Stimulated activated naive CD4-positive, alpha-beta T cell treated with Interleukin-2 at 50 U/mL for 16 hours (primary cell): ENCODE measurements around the gene SESN1.

Experiments
- DNase-seq: peaks from one replicate; lab custom pipeline; 2025; lab: John Stamatoyannopoulos, UW

SESN1 gene

DNA sequence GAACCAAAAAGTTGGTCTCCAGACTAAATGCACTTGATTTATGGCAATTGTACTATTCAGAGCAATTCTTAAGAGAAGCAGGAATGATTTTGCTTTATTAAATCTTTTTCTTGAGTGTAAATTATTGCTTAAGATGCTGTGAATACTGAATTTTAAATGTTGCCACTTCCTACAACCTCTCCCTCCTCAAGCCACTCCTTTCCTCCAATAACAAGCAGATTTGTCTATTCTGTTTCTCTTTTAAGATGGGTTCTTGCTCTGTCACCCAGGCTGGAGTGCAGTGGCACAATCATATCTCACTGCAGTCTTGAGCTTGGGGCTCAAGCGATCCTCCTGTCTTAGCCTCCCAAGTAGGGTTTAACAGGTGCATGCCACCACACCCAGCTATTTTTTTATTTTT lies 65.3 kb downstream of the SESN1 start:
- DNase-seq = no peak

DNA sequence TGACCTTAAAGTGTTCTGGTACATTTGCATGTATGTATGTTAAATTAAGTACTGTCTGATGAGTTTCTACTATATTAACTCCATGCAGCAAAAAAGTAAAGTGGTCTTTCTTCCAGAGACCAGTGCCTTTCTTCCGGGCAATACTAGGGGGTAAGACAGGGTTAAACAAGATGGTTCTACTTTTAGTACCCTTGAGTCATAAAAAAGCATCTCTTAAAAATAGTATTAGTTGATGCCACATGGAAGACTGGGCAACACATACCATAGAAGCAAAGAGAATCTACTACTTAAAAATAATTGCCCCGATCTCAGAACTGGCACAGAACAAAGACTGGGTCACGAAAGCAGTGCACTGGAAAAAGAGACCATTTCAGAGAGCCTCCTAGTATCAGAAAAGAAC lies 66.2 kb downstream of the SESN1 start:
- no peak for DNase-seq

DNA sequence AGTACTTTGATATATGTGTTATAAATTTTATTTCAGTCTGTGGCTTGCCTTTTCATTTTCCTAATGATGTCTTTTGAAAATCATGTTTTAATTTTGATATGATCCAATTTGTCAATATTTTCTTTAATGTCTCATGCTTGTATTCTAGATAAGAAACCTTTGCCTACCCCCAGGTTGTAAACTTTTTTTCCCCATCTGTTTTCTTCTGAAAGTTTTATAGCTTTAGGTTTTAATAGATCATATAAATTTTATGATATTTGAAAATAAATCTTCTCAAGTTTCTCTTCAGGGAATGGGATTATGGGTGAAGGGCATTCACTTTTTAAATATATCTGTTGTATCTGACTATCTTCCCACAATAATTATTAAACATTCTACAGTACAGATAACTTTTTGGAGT lies 66.7 kb downstream of the SESN1 start:
- no peak for DNase-seq

DNA sequence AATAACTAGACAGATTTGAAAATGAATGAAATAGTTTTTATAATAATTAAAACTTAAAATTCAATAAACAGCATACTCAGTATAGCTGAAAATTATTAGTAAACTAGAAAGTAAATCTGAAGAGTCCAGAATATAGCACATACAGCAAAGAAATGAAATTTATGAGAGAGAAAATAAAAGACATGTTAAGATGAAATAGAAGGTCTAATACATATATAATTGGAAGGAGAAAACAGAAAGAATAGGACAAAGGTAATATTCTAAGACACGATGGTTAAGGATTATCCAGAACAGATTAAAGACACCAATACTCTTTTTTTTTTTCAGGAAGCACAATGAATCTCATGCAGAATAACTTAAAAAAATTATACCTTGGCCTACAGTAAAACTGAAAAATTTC lies 69.0 kb downstream of the SESN1 start:
- no peak for DNase-seq

DNA sequence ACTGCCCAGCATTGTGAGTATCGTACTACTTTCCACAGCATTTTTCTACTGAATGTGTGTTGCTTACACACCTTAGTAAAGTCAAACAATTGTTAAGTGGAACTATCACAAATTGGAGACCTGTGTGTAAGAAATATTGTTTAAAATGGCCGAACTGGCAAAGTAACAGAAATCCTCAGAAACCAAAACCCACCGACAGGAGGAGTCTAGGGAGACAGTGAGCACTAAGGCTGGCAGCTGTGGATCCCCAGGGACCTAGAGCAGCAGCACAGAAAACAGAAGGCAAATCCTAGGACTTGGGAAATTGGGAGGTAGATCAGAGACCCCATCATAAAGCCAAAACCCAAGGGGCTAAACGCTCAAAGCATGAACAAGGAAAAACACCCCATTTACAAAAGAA lies 69.9 kb downstream of the SESN1 start:
- DNase-seq = no peak

DNA sequence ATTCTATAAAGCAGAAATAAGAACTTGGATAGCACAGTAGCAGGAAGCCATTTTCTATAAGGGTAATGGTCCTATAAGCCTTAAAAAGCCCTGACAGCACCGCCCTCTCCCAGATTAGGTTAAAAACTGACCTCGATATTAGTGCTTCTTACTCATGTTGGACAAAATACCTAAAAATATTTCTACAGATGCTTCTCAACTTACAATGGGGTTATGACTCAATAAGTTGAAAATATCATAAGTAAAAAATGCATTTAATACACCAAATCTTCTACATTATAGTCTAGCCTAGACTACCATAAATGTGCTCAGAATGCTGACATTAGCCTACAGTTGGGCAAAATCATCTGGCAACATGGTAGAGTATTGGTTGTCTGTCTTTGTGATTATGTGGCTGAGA lies 70.3 kb downstream of the SESN1 start:
- DNase-seq = no peak

DNA sequence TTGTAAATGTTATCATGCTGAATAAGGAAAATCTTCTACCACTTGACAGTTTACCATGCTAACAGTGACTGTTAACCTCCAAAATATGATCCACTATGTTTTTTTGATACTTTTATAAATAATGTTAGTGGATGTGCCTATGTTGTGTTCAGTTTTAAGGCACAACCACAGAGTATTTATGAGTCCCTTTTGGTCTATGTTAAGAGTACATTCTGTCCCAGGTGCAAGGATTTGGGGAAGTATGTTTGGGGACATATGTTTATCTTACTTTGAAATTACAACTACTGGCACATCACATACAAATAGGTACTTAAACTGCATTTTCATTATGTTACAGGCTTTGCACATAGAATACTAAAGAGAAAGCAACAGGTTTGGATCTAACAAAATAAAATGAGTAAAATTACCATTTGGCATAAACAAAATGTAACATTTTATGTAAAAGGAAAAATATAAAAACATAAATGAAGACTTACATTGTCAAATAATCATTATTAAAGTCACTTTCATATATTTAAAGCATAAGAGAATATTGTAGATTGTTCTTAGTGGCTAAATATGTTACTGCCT lies 71.2 kb downstream of the SESN1 start:
- DNase-seq = no peak

DNA sequence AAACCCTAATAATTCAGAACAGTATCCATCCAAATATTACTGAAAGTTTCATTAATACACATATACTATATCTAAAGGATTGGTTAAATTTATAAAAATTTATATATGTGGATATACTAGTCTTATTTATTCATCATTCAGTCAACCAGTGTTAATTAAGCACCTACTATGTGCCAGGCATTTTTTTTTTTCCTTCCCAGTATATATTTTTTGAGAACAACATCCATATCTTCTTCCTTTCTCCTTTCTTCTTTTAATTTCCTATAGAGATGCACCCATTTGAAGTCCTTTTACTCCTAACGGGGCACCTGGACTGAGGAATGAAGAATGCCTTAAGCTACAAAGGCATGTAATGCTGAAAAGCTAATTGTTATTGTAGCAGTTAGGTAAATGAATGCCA lies 72.8 kb downstream of the SESN1 start:
- no peak for DNase-seq

DNA sequence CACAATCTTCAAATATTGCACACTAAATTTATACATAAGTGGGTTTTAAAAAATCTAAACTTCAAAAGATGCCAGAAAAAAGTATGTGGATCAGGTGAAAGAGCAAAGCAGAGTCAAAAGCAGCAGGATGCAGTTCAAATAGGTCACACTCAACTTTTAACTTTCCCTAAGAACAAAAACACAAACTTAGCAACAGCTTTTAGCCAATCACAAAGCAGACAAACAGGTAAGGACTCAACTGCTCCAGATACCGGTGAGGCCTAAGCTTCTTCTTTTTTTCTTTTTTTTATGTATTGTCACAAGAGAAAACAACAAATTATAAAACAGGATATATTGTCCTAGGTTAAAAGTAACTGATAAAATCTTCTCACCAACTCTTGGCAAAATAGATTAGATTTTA lies 74.7 kb downstream of the SESN1 start:
- no peak for DNase-seq

DNA sequence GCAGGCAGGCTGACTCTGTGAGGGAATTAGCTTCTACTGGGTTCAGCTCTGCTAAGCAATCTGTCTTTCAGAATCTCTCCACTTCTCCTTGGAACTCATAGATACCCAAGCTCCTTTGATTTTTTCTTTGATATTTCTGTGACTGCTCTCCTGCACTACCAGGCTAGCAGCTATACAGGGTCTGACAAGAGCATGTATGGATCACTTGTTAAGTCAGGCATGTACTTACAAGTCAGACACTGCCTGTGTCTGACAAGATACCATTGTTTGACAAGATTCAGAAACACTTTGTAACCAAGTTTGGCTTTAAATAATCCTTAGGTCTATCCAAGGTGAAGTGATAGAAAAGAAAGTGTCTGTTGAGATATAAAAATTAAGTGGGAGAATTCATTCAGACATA lies 79.5 kb downstream of the SESN1 start:
- DNase-seq = no peak

DNA sequence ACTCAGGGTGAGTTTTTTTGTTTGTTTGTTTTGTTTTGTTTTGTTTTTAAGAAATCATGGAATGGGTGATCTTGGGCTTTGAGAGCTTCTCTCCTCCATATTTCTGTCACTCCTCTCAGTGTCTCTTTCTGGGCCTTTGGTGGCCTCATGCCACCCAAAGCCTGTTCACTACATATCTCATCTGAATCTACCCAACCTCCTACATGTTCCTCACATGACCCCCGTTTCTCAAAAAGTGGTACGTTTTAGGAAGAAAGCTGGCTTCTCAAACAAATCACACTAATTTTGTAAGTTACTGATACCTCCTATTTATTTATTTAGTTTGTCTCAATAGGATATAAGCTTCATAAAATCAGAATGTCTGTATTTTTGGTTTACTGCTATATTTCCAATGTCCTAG lies 80.0 kb downstream of the SESN1 start:
- DNase-seq = no peak

DNA sequence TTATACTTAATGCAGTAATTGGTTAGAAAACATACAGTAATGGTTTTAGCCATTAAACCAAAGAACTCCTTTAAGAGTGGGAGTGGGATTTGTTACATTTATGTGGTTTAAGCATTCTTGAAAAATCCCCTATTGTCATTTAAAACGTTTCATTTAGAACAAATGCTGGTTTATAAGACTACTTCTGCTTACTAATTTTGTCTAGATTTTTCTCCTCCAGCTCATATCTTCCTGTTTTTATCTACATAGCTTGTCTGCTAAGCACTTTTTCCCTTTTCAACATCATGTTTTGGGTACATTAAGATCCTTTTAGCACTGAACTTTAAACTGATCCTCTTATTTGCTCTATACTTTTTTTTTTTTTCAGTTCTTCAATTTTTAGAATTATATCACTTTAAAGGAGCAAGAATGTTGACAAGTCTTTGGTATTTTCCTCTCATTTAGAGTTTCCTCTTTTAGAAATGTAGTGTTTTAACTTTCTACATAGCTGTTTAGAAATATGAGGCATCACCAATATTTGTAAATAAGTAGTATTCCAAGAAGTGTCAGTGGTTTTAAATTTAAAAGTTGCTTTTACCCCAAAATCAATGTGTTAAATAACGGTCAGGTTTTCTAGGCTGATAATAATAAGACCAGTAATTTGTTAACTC lies 80.9 kb downstream of the SESN1 start:
- DNase-seq = no peak

DNA sequence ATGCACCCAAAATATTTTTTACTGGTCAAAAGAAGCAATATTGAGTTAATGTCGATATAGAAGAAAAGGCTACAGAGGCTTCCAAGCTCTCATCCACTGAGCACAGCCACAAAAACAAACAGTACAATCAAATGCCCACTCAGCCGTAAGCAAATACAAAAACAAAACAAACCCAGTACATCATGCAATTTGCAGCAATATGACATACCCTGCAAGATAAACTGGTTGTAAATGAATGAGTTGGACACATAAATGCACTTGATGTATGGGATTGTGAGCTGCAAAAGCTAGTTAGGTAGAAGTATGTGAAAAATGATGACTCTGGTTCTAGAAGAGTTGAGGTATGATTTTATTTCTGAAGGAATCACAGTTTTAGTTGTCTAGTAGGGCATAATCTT lies 83.9 kb downstream of the SESN1 start:
- no peak for DNase-seq

DNA sequence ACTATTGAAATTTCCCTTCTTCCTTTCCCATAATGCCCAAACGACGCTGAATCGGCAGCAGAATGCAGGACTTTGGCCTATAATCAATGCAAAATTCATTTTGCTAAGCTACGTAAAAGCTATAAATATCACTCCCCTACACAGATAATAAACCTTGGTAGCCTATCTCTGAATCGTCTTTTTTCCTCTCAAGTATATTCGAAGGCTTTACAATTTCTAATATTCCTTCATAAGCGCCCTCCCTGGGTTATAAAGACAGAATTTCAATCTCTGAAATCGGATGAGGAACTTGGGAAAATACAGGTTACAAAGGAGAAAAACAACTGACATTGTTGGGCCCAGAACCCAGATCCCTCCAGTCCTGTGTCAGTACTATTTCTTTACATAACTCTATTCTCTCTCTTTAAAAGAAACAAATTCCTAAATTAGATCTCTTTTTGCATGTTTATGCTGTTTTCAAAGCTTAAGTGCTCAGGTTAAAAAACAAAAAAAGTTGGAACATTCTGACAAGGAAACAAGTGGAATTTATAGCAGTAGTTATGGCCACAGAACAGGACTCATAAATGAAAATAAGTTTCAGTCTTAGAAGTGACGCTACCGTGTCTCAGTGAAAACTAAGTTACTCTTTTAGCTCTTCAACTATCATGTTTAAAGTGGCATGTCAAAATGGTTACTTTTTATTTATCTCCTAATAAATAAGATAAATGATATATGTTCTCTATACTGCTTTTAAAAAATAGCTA lies 84.5 kb downstream of the SESN1 start:
- DNase-seq = no peak

DNA sequence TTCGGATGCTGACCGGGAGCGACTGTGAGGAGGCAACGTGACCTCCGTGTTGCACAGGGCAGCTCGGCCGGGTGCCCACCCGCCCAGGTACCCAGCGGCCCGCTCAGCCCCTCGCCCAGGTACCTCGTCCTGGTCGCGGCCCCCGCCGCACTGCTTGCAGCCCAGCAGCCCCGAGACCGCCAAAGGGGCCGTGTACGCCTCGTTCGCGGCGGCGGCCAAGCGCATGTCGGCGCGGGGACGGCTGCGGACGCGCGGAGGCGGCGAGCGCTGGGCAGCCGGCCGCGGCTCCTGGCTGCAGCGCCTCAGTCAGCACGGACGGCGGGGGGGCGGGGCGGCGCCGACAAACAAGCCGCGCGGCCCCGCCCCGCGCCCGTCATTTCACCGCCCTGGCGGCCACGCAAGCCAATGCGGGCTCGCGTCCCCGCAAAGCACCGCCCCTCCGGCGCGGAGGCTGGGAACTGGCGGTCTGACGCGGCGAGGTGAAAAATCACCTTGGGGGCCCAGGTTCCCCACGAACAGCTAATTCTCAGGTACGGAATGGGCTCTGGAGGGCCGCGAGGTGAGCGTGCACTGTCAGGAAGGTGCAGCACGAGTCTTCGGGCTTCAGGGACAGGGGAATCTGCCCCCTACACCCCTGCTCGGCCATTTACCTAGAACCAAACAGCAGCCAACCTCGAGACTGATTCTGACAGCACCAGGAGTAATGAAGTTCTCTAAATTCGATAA lies 85.2 kb downstream of the SESN1 start:
- peak; percentile 86 for DNase-seq

DNA sequence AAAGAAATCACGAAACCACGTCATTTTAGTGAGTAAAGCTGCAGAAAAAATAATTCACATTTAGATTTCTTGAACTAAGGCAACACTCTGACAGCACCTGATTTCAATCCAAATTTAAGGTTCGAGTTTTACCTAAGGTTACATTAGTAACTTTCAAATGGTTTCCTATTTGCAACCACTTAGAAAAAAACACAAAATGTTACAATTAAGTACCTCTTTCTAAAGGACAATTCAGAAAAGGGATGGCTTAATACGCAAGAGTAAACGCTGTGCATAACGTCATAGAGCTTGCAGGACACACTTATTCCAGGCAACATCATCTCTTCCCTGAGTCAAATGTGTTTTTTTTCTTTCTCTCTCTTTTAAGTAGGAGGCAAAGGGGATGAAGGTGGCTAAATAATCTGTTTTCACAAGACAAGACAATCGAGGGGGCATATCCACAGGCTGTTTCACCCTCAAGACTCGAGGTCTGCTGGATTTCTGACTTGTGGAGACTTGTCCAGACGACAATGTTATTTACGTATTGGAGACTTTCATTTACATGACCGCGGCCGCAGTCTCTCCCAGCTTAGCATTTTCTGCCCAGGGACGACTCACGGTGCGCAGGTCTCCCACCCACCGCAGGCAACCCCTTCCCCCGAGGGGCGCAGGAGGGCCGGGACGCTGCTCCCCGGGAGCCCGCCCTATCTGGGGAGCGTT lies 86.0 kb downstream of the SESN1 start:
- no peak for DNase-seq

DNA sequence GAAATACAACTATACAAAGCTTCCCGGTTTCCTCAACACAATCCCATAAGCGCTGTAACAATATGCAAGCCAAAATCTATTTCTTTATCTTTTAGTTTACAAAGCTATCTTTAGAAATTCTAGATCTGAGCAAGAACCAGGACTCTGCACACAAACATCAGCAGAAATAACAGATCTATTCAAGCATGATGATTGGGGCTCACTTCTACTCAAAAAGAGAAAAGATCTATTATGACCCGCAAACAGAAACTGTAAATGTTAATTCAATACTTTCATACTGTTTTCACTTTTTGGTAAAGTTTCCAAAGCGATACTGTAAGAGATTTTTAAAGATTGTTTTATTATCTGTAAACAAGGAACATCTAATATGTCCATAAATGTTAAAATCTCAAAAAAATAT lies 86.6 kb downstream of the SESN1 start:
- DNase-seq = no peak

DNA sequence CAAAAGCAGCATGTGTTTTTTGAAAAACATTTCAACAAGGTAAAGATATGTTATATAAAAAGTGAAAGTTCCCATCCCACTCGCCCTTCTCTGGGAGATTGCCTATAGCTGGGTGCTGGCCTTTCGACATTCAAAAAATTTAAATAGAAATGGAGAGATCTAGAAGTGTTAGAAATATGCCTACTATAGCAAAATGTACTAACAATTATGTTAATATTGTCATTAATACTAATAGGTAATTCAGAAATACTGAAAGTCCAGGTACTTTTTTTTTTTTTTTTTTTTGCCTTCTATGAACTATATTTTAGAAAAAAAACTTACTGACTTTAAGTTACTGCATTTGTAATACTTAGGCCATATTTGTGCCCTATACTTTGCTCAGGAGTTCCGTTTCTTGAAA lies 87.1 kb downstream of the SESN1 start:
- DNase-seq = no peak

DNA sequence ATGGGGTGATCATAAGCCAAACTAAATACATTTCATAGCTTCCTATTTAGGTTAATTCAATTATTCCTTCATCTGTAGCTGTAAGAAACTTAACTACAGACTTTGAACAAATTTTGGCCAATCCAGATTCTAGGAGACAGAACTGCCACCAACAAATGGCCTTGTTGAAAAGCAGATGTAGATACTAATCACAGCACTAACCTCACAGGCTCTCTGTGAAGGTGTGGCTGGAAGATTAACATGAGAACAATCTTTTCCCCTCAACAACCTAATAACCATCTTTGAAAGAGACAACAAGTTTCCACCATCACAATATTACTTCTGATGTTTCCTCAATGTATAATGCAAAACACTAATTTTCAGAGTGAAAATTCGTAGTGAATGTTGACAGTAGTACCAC lies 87.8 kb downstream of the SESN1 start:
- no peak for DNase-seq

DNA sequence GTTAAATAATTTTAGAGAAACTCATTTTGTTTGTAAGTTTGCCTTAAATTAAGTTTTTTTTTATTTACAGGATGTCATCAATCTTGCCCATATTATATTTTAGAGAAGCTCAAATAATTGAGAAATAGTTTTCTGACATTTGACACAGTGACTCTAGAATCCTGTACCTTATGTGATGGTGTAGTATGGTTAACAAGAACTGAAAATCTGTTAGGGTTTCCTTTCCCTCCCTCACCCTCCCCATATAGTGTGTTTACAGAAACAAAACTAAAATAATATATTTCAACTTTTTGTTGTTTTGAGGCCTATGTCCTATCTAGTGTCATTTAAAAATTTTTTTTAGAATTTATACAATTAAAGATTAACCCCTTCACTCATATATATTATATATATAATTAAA lies 91.8 kb downstream of the SESN1 start:
- no peak for DNase-seq

DNA sequence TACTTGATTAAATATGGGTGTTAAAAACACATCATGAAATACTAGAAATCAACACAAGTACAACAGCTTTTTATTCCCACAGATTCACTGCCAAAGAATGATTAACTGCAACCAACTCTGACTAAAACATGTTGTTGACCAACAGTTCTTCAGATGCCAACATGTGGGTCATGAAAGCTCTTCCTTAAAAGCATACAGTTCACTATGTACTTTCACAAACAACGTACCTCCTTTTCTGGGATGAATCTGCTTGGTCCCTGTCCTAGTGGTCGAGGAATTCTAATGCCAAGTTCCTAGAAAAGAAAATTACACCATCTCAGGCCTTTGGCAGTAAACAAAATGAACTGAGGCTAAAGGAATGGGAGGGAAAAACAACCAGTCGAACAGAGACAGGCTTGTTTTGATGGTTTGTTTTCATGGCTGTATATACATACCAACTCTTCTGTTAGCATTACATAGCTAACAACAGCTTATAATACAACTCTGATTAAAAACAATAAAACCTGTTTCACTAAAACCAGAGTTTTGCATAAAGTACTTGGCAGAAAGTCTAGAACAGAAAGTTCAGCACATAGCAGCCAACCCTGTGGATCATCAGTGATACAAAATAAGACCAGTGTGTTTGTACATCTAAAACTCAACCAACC lies 92.5 kb downstream of the SESN1 start:
- no peak for DNase-seq
